Adrenal gland (tissue), 5 donors: Measurements from ENCODE around the gene KCNG4.

ENCODE experiments used
- CTCF ChIP-seq, 6 experiments: fragments of 450-650 bp in 4 of 6; fragments of 200-600 bp in 2 of 6; sonication (generic) in 1 of 6; IDR thresholded peaks; 1 replicate in 5 of 6; 2 replicates in 1 of 6; pipeline versions ENCODE4 v1.5.1 to v1.8.0; 2016 to 2021; ENCODE audit warnings: antibody characterized with exemption in 6 of 6, mild to moderate bottlenecking in 2 of 6, moderate library complexity in 1 of 6
- POLR2A ChIP-seq, 2 donors: fragments of 450-650 bp; IDR thresholded peaks; one replicate each; pipeline ENCODE4 v1.6.1; 2017; ENCODE audit warnings: antibody characterized with exemption in 2 of 2, mild to moderate bottlenecking in 2 of 2, moderate library complexity in 1 of 2
- donor health status: DM: no; HTN: no; CAD: no.

- TF ChIP-seq CTCF (IDR thresholded peaks at IDR 0.05) (no peak), POLR2A (IDR thresholded peaks at IDR 0.05) (no peak)
Measured at GRCh38 chr16:84169765-84170310, 70.0 kb downstream of the KCNG4 start.
